Loucy (cell line): Measurements from ENCODE around the gene CDKN1A.

Experiments used
- H2AFZ ChIP-seq: fragments of 200-600 bp; sonication (generic); 2 replicates; pipeline ENCODE4 v1.6.0; 2016; ENCODE audit warnings: antibody characterized with exemption, mild to moderate bottlenecking, low read length, moderate library complexity
- H3F3A ChIP-seq: fragments of 200-600 bp; 2 replicates; pipeline ENCODE4 v1.6.0; 2016; ENCODE audit warnings: antibody characterized with exemption, low read depth, mild to moderate bottlenecking
- H3K27me3 ChIP-seq: fragments of 200-600 bp; sonication (generic); 2 replicates; pipeline ENCODE4 v1.6.1; 2014; ENCODE audit warnings: low read length, mild to moderate bottlenecking; ENCODE audit not compliant: insufficient read depth, poor library complexity, severe bottlenecking
- H3K36me3 ChIP-seq: fragments of 200-600 bp; sonication (generic); 2 replicates; pipeline ENCODE4 v1.6.1; 2016; ENCODE audit warnings: low read length; ENCODE audit not compliant: insufficient read depth
- H3K4me1 ChIP-seq: fragments of 200-600 bp; sonication (generic); 2 replicates; pipeline ENCODE4 v1.5.1; 2014; ENCODE audit warnings: low read length, mild to moderate bottlenecking; ENCODE audit not compliant: insufficient read depth, poor library complexity, severe bottlenecking
- H3K4me2 ChIP-seq: fragments of 200-600 bp; sonication (generic); 2 replicates; pipeline ENCODE4 v1.6.0; 2014; ENCODE audit warnings: antibody characterized with exemption, low read length, low read depth, mild to moderate bottlenecking; ENCODE audit not compliant: poor library complexity, severe bottlenecking
- H3K4me3 ChIP-seq: fragments of 200-600 bp; sonication (generic); 2 replicates; pipeline ENCODE4 v1.5.1; 2014; ENCODE audit warnings: low read length, mild to moderate bottlenecking, mixed read lengths; ENCODE audit not compliant: poor library complexity, severe bottlenecking
- H3K79me2 ChIP-seq: fragments of 200-600 bp; sonication (generic); 2 replicates; pipeline ENCODE4 v1.6.1; 2014; ENCODE audit warnings: low read length; ENCODE audit not compliant: insufficient read depth
- H3K9ac ChIP-seq: fragments of 200-600 bp; sonication (generic); 2 replicates; pipeline ENCODE4 v1.6.0; 2014; ENCODE audit warnings: mild to moderate bottlenecking, low read depth, low read length, moderate library complexity; ENCODE audit not compliant: poor library complexity, severe bottlenecking
- H3K9me2 ChIP-seq: fragments of 200-600 bp; sonication (generic); replicated peaks from 2 replicates; pipeline ENCODE4 v1.6.1; 2016; ENCODE audit warnings: low read depth, low read length, mixed read lengths
- H3K9me3 ChIP-seq: fragments of 200-600 bp; sonication (generic); 2 replicates; pipeline ENCODE4 v1.6.1; 2014; ENCODE audit warnings: mild to moderate bottlenecking, antibody characterized with exemption, low read length, low read depth; ENCODE audit not compliant: insufficient read depth
- H4K20me1 ChIP-seq: fragments of 200-600 bp; sonication (generic); 2 replicates; pipeline ENCODE4 v1.6.0; 2014; ENCODE audit warnings: antibody characterized with exemption, low read length, mild to moderate bottlenecking; ENCODE audit not compliant: insufficient read depth, poor library complexity, severe bottlenecking
- CTCF ChIP-seq: fragments of 200-600 bp; sonication (generic); conservative IDR thresholded peaks from 2 replicates; pipeline ENCODE4 v1.5.1; 2014; ENCODE audit warnings: mild to moderate bottlenecking, antibody characterized with exemption, low read length
- EZH2phosphoT487 ChIP-seq: fragments of 200-600 bp; IDR thresholded peaks from 2 replicates; pipeline ENCODE4 v1.6.1; 2018; ENCODE audit warnings: antibody characterized with exemption, mild to moderate bottlenecking, moderate library complexity, borderline replicate concordance

CDKN1A gene

GRCh38 chr6:36636283-36636682 lies 42.2 kb upstream of the CDKN1A start:
- TF ChIP-seq EZH2phosphoT487 (no peak), CTCF (no peak)

GRCh38 chr6:36636687-36637418 lies 41.7 kb upstream of the CDKN1A start:
- H3K9me2 ChIP-seq, result no peaks in the 10 kb centered on the region
- no peaks in the 10 kb centered on the region for H3F3A ChIP-seq
- no peaks in the 10 kb centered on the region for H3K79me2 ChIP-seq
- TF ChIP-seq EZH2phosphoT487 (no peak), CTCF (no peak)
- no peak overlapping the region for H3K4me2 ChIP-seq
- no peaks in the 10 kb centered on the region for H3K9me3 ChIP-seq
- H2AFZ ChIP-seq, result no peak overlapping the region
- H3K4me3 ChIP-seq, result no peak overlapping the region
- H3K36me3 ChIP-seq, result no peaks in the 10 kb centered on the region
- peaks cover 6% of the 10 kb centered on the region for H3K4me1 ChIP-seq
- no peak overlapping the region for H3K9ac ChIP-seq
- H4K20me1 ChIP-seq, result no peaks in the 10 kb centered on the region
- no peaks in the 10 kb centered on the region for H3K27me3 ChIP-seq

More at GRCh38 chr6:36636283-36636682, 42.2 kb upstream of the CDKN1A start:
- Histone ChIP-seq H4K20me1 (no peaks in the 10 kb centered on the region), H3K79me2 (no peaks in the 10 kb centered on the region), H2AFZ (no peak overlapping the region), H3K36me3 (no peaks in the 10 kb centered on the region), H3K9me2 (no peaks in the 10 kb centered on the region), H3K4me1 (peaks cover 3% of the 10 kb centered on the region), H3K4me3 (no peak overlapping the region), H3K27me3 (no peaks in the 10 kb centered on the region), H3K9me3 (no peaks in the 10 kb centered on the region), H3K4me2 (no peak overlapping the region), H3K9ac (no peak overlapping the region), H3F3A (no peaks in the 10 kb centered on the region)

- H3K36me3 ChIP-seq, result no peaks in the 10 kb centered on the region
- no peaks in the 10 kb centered on the region for H3K9me3 ChIP-seq
- no peak overlapping the region for H3K4me3 ChIP-seq
- H3K27me3 ChIP-seq, result no peaks in the 10 kb centered on the region
- H3K4me1 ChIP-seq, result peaks cover 6% of the 10 kb centered on the region
- no peaks in the 10 kb centered on the region for H3F3A ChIP-seq
- H4K20me1 ChIP-seq, result no peaks in the 10 kb centered on the region
- H3K79me2 ChIP-seq, result no peaks in the 10 kb centered on the region
- TF ChIP-seq EZH2phosphoT487, result no peak
- no peak for TF ChIP-seq CTCF
- H3K9ac ChIP-seq, result no peak overlapping the region
- no peaks in the 10 kb centered on the region for H3K9me2 ChIP-seq
- H2AFZ ChIP-seq, result no peak overlapping the region; the same call in 1 of the 2 replicates
- H3K4me2 ChIP-seq, result no peak overlapping the region
Observed at GRCh38 chr6:36638579-36638978, 39.9 kb upstream of the CDKN1A start.
